GM12878 (cell line): ENCODE data around the gene MAN2A2. TPM values are rescaled to one million over a fixed set of nuclear protein-coding genes. Genes with fewer than 3 reads are reported as not detected.

Source experiments
- ASH2L ChIP-seq: fragments of 300-600, 200-600 bp; sonication (generic); IDR thresholded peaks from 2 replicates; pipeline ENCODE4 v1.6.1; 2017; ENCODE audit warnings: low read depth, mild to moderate bottlenecking, borderline replicate concordance
- BCL11A ChIP-seq: IDR thresholded peaks from 2 replicates; pipeline ENCODE4 v1.6.1; 2011; ENCODE audit warnings: low read depth, low read length
- ETV6 ChIP-seq, 2 experiments: fragments of 450-650 bp in 1 of 2; IDR thresholded peaks in 1 of 2; conservative IDR thresholded peaks in 1 of 2; 2 replicates each; pipeline ENCODE4 v1.6.1; 2014; ENCODE audit warnings: antibody characterized with exemption in 1 of 2, borderline replicate concordance in 1 of 2, low read depth in 1 of 2, mild to moderate bottlenecking in 1 of 2, moderate library complexity in 1 of 2
- FOXK2 ChIP-seq: fragments of 450-650 bp; IDR thresholded peaks from 2 replicates; pipeline ENCODE4 v1.6.1; 2017; ENCODE audit warnings: mild to moderate bottlenecking, moderate library complexity
- HCFC1 ChIP-seq: fragments of 150-350 bp; IDR thresholded peaks from 2 replicates; pipeline ENCODE4 v1.6.1; 2014; ENCODE audit warnings: low read length
- IKZF2 ChIP-seq, 2 experiments: fragments of 450-650 bp; IDR thresholded peaks; 2 replicates each; pipeline ENCODE4 v1.6.1; 2017; ENCODE audit warnings: mild to moderate bottlenecking in 2 of 2, moderate library complexity in 2 of 2
- KLF5 ChIP-seq: fragments of 450-650 bp; IDR thresholded peaks from 2 replicates; pipeline ENCODE4 v1.6.1; 2014; ENCODE audit warnings: mild to moderate bottlenecking; ENCODE audit not compliant: partially characterized antibody
- NR2C1 ChIP-seq: fragments of 450-650 bp; IDR thresholded peaks from 2 replicates; pipeline ENCODE4 v1.6.1; 2017; ENCODE audit warnings: antibody characterized with exemption, mild to moderate bottlenecking, moderate library complexity
- PAX8 ChIP-seq: fragments of 450-650 bp; IDR thresholded peaks from 2 replicates; pipeline ENCODE4 v1.6.1; 2017; ENCODE audit warnings: mild to moderate bottlenecking, moderate library complexity
- SUZ12 ChIP-seq: fragments of 200-600 bp; sonication (generic); IDR thresholded peaks from one replicate; pipeline ENCODE4 v1.6.1; 2018; ENCODE audit warnings: antibody characterized with exemption, mild to moderate bottlenecking; ENCODE audit not compliant: unreplicated experiment
- polyA plus RNA-seq, 11 experiments: library from polyadenylated mRNA; depleted of rRNA in 4 of 11; unstranded in 6 of 11; stranded (reverse) in 5 of 11; fragments of >200 nt; fragmentation: Nextera tagmentation in 4 of 11; fragmentation: Illumina TruSeq in 1 of 11; extraction: Ambion mirVana in 4 of 11; extraction: Trizol in 1 of 11; gene quantifications; 1 replicate in 1 of 11; 2 replicates in 10 of 11; pipeline versions ENCODE4 v1.2.1 to v1.2.3, GENCODE V29; 2011 to 2016; ENCODE audit warnings: inconsistent platforms in 2 of 11, missing spikeins in 2 of 11, low read depth in 1 of 11
- total RNA-seq, 4 experiments: library from RNA; depleted of rRNA in 3 of 4; stranded (reverse); fragments of >200 nt in 3 of 4; fragmentation: Illumina TruSeq in 1 of 4; extraction: Trizol in 1 of 4; gene quantifications; 2 replicates each; pipeline versions ENCODE4 v1.2.1 to v1.2.3, GENCODE V29; 2013 to 2021
- TF ChIP-seq, protein P1 (sequence below): IDR thresholded peaks from 2 replicates; pipeline ENCODE4 v1.6.1; 2012; ENCODE audit warnings: mild to moderate bottlenecking, low read depth, low read length
- TF ChIP-seq, protein P2 (sequence below): IDR thresholded peaks from 2 replicates; pipeline ENCODE4 v1.6.1; 2012; ENCODE audit warnings: low read depth, low read length, improper control_type of control experiment
- TF ChIP-seq, protein P3 (sequence below): fragments of 450-650 bp; IDR thresholded peaks from 2 replicates; pipeline ENCODE4 v1.6.1; 2018; ENCODE audit warnings: mild to moderate bottlenecking, low read depth, moderate library complexity; ENCODE audit not compliant: partially characterized antibody

Gene MAN2A2
- total and polyA plus RNA-seq, 10 of the 15 experiments (the other 5 are each of a cell fraction or from before 2014, with no cell fraction given), result 4.2 to 79.4 (median 23.2) TPM

DNA sequence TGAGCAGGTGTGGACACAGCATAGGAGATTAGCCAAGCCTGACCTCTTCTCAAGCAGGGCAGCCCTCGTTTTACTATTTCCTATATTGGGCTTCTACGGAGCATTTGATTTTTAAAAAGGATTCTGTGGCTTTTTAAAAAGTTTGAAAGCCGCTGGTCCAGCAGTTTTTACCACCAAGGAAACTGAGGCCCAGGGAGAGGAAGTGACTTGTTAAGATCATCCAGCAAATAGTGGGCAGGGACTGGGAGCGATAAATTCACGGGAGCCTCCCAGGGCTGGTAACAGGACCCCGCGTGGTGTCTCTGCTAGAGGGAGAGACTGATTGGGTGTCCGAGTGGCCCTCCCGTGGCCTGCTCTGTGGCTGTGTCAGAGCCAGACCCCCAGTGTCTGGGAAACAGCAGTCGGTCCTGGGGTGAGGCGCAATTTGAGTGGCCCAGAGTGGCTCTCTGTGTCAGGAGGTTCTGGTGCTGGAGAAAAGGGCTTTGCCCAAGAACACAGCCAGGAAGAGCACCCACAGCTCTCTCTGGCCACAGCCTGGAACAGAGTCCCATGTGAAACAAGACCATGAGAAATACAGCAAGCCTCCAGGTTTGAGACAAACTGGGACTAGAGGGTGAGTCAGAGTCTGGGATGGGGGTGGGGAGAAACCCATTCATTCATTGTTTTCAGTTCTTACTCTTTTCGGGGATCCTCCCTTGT is 30.5 kb upstream of the MAN2A2 start (continued):
- TF ChIP-seq, protein P1, sequence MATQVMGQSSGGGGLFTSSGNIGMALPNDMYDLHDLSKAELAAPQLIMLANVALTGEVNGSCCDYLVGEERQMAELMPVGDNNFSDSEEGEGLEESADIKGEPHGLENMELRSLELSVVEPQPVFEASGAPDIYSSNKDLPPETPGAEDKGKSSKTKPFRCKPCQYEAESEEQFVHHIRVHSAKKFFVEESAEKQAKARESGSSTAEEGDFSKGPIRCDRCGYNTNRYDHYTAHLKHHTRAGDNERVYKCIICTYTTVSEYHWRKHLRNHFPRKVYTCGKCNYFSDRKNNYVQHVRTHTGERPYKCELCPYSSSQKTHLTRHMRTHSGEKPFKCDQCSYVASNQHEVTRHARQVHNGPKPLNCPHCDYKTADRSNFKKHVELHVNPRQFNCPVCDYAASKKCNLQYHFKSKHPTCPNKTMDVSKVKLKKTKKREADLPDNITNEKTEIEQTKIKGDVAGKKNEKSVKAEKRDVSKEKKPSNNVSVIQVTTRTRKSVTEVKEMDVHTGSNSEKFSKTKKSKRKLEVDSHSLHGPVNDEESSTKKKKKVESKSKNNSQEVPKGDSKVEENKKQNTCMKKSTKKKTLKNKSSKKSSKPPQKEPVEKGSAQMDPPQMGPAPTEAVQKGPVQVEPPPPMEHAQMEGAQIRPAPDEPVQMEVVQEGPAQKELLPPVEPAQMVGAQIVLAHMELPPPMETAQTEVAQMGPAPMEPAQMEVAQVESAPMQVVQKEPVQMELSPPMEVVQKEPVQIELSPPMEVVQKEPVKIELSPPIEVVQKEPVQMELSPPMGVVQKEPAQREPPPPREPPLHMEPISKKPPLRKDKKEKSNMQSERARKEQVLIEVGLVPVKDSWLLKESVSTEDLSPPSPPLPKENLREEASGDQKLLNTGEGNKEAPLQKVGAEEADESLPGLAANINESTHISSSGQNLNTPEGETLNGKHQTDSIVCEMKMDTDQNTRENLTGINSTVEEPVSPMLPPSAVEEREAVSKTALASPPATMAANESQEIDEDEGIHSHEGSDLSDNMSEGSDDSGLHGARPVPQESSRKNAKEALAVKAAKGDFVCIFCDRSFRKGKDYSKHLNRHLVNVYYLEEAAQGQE, result no peak
- TF ChIP-seq NR2C1, result no peak
- TF ChIP-seq ASH2L, result no peak
- TF ChIP-seq, protein P2, sequence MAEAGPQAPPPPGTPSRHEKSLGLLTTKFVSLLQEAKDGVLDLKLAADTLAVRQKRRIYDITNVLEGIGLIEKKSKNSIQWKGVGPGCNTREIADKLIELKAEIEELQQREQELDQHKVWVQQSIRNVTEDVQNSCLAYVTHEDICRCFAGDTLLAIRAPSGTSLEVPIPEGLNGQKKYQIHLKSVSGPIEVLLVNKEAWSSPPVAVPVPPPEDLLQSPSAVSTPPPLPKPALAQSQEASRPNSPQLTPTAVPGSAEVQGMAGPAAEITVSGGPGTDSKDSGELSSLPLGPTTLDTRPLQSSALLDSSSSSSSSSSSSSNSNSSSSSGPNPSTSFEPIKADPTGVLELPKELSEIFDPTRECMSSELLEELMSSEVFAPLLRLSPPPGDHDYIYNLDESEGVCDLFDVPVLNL, result no peak
- TF ChIP-seq PAX8, result no peak
- peak; percentile 9 to 17; a peak in 2 of 4 replicates for TF ChIP-seq IKZF2 (IDR thresholded peaks at IDR 0.05)
- TF ChIP-seq HCFC1, result no peak
- TF ChIP-seq ETV6 (conservative IDR thresholded peaks at IDR 0.05 in 1 of 2, IDR thresholded peaks at IDR 0.05 in 1 of 2; ENCODE audit: borderline replicate concordance in 1 of 2, low read depth in 1 of 2), result no peak
- no peak for TF ChIP-seq KLF5
- 0 out of 2 replicates have a peak, but pooled peaks have one; percentile 10 for TF ChIP-seq BCL11A
- TF ChIP-seq SUZ12, result no peak
- TF ChIP-seq, protein P3, sequence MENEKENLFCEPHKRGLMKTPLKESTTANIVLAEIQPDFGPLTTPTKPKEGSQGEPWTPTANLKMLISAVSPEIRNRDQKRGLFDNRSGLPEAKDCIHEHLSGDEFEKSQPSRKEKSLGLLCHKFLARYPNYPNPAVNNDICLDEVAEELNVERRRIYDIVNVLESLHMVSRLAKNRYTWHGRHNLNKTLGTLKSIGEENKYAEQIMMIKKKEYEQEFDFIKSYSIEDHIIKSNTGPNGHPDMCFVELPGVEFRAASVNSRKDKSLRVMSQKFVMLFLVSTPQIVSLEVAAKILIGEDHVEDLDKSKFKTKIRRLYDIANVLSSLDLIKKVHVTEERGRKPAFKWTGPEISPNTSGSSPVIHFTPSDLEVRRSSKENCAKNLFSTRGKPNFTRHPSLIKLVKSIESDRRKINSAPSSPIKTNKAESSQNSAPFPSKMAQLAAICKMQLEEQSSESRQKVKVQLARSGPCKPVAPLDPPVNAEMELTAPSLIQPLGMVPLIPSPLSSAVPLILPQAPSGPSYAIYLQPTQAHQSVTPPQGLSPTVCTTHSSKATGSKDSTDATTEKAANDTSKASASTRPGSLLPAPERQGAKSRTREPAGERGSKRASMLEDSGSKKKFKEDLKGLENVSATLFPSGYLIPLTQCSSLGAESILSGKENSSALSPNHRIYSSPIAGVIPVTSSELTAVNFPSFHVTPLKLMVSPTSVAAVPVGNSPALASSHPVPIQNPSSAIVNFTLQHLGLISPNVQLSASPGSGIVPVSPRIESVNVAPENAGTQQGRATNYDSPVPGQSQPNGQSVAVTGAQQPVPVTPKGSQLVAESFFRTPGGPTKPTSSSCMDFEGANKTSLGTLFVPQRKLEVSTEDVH, result no peak
- no peak for TF ChIP-seq FOXK2
